HG03442 (cell line): ENCODE data around the gene PRKD1.

Source experiments
- ATAC-seq: cut with Tn5 transposase; IDR thresholded peaks from one replicate; pipeline ENCODE4 v1.9.1; 2021; ENCODE audit warnings: mild to moderate bottlenecking, moderate library complexity; ENCODE audit not compliant: unreplicated experiment

PRKD1 gene

DNA sequence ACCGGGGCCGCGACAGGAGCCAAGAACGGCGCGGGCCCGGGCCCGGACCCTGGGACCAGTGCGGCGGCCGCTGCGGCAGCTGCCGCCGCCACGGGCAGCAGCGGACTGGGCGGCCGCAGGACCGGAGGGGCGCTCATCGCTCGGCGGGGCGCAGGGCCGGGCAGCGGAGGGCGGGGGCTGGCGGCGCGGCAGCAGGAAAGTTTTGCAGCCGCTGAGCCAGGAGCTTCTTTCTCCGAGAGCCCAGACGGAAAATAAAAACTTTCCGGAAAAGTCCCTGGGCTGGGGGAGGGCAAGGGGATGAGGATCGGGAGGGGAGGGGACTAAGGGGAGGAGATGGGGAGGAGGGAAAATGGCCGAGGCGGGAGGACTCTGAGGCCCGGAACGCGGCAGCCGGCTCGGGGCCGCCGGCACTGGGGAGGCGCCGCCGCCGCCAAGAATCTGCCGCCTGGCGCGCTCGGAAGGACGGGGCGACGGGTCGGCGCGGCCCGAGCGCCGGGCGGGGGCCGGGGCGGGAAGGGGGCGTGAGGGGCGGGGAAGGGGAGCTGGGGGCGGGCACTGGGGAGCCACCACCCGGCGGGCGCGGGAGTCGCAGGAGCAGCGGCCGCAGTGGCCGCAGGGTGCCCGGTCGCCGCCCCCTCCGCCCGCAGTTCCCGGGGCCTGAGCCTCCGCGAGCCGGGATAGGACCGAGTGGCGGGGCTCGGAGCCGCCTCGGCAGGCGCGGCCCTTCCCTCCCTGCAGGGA, at the start of gene PRKD1:
Gene PRKD1, minus strand, starts transcription at position 472 of the 741 bp plus-strand sequence.
- peak; percentile 49 for ATAC-seq

DNA sequence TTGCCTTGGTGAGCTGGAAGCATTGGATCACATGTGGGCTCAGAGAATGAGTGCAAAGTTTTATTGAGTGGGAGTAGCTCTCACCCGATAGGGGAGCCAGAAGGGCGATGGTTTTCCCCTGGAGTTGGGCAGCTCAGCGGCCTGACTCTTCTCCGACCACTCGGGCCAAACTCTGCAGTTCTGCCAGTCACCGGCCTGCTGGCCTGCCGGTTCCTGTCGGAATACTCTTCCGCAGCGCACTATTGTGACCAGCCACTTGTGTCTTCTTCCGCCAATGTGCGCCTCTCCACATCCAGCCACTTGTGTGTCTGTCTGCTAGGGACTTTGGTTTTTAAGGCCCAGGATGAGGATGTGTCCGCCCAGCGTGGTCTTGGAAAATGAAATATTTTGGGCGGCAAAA, 43.5 kb upstream of the PRKD1 start:
- no peak for ATAC-seq

GRCh38 chr14:29955087-29955486, 27.4 kb upstream of the PRKD1 start:
- no peak for ATAC-seq

DNA sequence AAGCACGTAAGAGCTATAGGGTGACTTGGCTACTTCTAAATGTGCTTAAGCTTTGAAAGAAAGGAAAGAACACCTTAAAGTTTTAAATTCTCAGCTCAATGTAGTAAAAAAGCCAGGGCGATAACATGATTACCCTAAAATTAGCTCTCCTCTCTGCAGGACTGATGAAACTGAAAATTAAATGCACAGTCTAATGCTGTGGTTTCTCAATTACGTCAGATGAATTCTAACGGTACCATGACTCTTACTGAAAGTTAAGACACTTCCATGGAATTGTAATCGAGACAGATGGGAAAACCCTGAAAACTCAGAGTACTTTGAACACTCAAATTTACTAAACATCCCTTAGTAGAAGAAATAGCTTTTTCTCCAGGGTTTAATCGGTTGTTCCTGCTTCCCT, 25.9 kb upstream of the PRKD1 start:
- no peak for ATAC-seq

- no peak for ATAC-seq
Measured at GRCh38 chr14:29944091-29944490, 16.4 kb upstream of the PRKD1 start.

DNA sequence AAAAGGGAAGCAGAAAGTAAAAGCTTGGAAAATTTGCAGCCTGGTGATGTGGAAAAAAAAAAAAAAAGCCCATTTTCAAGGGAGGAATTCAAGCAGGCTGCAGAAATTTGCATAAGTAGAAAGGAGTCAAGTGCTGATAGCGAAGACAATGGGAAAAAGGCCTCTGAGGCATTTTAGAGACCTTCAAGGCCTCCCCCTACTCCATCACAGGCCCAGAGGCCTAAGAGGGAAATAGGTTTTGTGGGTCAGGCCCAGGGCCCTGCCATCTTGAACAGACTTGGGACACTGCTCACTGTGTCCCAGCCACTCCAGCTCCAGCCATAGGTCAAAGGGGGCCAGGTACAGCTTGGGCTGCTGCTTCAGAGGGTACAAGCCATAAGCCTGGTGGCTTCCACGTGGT, 13.8 kb upstream of the PRKD1 start:
- no peak for ATAC-seq

- ATAC-seq: no peak
Measured at GRCh38 chr14:29940482-29940881, 12.8 kb upstream of the PRKD1 start.

DNA sequence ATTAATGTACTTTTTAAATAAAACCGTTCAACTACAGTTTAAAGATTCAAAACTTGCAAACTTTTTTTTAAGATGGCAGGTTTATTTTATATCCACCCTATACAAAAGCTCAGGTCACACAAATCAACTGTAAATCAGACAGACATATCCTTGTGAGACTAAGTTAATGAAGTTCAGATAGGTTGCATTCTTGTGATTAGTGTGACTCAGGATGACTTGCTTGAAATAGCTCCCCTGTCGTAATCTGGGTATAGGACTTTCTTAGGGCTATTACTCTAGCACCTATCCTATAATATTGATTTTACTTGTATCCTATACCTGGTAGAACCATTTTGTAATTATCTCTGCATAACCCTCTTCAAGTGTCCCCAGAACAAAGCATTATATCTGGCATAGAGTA, 9.5 kb upstream of the PRKD1 start:
- no peak for ATAC-seq

GRCh38 chr14:29930283-29930682, 2.6 kb upstream of the PRKD1 start:
- ATAC-seq: no peak

DNA sequence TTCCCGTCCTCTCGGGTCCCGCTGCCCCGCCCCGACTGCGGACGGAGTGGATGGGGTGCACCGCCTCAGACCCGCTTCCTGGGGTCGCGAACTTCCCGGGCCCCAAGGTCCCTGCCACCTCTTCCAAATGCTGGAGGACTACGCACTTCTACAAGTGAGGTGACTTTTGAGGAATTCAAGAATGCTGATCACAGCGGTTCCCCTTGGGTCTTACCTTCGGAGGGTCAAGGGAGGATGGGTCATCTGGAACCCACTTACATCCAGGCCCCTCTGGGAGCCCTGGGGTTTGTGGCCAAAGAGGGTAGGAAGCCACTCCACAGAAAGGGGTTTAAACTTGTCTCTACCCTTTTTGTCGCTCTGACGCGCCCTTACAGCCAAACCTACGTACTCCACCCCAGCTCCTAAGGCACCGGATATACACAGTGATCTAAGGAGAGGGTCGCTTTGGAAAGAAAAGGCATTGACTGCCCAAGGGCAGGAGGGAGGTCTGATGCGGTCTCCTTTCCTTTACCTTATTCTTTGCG, 532 bp upstream of the PRKD1 start:
- ATAC-seq: no peak

DNA sequence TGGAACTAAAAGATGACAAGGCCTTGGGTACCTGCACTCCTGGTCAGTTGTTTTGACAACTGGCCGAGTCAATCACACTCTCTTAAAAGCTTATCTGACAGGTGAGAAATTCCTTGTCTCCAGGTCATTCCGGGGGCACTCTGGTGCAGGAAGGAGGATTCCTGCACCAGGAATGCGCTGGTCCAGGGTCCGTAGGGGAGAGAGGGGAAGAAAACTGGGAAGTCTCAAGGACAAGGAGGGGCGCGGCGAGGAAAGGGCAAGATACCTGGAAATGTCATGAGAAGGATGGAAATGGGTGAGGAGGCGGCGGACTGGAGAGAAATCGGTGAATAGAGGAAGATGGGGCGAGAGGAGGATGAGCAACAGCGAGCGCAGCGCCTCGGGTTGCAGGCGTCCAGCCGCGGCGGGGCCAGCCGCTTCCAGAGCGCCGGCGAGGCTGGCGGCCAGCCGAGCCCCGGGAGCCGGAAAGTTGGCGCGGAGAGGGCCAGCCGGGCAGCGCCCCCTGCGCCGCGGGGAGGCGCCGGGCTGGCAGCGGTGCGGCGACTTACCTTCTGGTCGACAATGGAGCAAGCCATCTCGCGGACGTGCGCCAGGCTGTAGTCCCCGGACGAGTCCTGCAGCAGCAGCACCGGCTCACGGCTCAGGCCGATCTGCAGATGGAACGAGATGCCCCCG, 809 bp downstream of the PRKD1 start:
- peak; percentile 34 for ATAC-seq

DNA sequence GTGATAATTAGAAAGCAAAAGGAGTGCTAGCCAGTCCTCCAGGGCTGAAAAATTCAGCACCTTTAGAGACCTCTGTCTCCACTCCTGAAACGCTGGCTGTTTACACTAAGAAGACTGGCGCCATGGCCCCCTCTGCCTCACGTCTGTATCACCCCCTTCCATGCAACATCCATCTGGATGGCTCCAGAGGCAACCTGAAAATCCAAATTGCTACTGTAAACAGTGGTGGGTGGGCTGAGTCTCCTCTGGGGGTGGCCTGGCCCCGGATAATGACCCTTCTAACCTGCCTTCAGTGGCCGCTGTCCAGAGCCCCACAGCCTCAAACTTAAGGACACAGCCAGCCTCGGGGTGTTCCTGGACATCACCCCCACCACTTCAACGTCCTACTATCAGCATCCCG, 1.4 kb downstream of the PRKD1 start:
- no peak for ATAC-seq

DNA sequence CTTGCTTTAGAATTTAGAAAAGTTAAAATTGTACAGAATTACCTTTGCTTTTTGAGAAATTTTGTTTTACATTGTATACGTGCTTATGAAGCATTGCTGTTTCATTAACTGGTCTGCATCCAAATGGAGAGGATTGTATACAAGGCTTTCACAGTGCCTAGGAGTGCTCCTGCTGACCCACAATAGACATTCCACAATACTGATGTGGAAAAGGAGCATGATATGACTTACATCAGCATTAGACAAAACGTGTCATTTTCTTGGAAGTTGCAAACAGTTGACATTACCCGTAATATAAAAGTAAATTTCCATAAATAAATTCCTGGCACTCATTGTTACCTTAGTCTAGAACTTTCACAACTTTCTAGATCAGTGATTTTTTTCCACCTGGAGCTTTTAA, 1.9 kb downstream of the PRKD1 start:
- no peak for ATAC-seq

DNA sequence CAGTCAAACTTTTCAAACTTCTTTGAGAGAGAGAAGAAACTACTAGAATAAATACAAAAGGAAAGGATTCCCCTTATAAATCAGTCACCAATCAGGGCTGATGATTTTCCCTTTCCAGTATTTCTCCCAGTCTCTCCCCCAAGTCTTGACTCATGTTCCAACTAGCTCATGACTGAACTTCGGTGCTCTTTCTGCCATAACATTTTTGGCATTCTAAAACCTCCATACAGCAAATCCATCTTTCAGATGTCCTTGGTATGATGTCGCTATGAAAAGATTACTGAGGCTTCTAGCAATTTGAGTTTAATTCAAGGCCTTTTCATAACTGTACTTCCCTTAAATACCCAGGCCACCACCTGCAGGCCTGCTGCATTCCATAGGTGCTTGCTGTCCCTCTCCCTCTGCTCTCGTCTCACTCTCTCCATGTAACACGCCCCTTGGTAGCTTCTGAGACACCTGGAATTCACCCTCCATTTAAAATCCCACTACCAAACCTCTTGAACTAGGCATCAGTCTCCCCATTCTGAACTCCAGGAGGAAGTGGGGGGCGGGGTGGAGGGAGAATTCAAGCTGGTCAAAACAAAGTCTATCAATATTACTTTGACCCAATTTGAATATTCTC, 2.4 kb downstream of the PRKD1 start:
- ATAC-seq: no peak

- ATAC-seq: no peak
Measured at GRCh38 chr14:29919845-29920244, 7.8 kb downstream of the PRKD1 start.

DNA sequence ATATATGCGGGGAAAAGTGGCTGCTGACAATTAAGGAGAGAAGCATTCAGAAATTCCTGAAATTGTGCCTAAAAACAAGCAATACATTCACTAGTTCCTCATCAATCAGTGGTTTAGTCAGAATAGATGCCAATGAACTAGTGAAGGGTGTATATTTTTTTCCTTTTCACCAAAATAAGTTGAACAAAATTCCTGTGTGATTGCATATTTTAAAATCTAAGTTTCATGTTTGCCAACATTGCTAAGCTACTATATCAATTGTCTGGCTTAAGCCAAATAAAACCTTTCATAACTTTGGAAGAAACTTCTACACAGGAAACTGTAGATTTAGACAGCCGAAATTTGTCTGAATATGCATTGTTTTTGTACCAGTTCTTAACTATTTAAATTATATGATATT, 8.7 kb downstream of the PRKD1 start:
- ATAC-seq: no peak

GRCh38 chr14:29913566-29913965, 14.1 kb downstream of the PRKD1 start:
- ATAC-seq: no peak

- ATAC-seq: no peak
Measured at GRCh38 chr14:29911810-29912209, 15.8 kb downstream of the PRKD1 start.

GRCh38 chr14:29908652-29909577, 18.7 kb downstream of the PRKD1 start:
- no peak for ATAC-seq

DNA sequence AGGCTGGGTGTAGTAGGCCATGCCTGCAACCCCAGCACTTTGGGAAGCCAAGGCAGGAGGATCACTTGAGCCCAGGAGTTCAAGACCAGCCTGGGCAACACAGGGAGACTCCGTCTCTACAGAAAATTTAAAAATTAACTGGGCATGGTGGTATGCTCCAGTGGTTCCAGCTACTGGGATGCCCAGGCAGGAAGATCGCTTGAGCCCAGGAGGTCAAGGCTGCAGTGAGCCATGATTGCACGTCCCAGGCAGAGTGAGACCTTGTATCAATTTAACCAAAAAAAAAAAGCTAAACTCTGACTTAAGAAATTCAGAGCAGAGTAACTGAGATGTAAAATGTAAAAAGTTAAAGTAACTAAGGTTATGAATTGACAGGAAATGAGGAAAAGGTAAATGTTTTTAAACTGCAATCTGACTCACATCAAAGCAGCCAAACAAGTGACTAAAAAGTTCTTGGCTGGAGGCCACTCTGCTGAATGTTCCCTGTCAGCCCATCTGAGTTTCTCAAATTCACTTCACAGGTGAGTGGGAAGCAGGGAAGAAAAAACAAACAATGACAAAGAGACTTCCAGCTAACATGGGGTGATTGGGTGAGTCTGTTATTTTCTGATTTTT, 21.3 kb downstream of the PRKD1 start:
- no peak for ATAC-seq
